H9 (cell line): ENCODE measurements around the gene FUT2. TPM values are rescaled to one million over a fixed set of nuclear protein-coding genes. Genes with fewer than 3 reads are reported as not detected.
A peak's percentile ranks its signal among the peaks of the same experiment; 100 is the strongest.

Experiments used
- DNase-seq: peaks from one replicate; pipeline ENCODE4 v3.0.0-alpha.2; 2017
- H2AFZ ChIP-seq: one replicate; pipeline ENCODE4 v1.6.1; 2013; ENCODE audit warnings: mild to moderate bottlenecking, low read length, control low read depth, moderate library complexity
- H2AK5ac ChIP-seq: 2 replicates; pipeline ENCODE4 v1.6.1; 2013; ENCODE audit warnings: low read length, control low read depth, mixed read lengths; ENCODE audit not compliant: insufficient read length
- H2BK120ac ChIP-seq: one replicate; pipeline ENCODE4 v1.6.1; 2013; ENCODE audit warnings: low read depth, mild to moderate bottlenecking, low read length, control low read depth, inconsistent platforms; ENCODE audit not compliant: poor library complexity, severe bottlenecking
- H2BK12ac ChIP-seq: 2 replicates; pipeline ENCODE4 v1.6.1; 2013; ENCODE audit warnings: low read length, control low read depth, mixed read lengths, low read depth; ENCODE audit not compliant: insufficient read length
- H2BK15ac ChIP-seq: 2 replicates; pipeline ENCODE4 v1.6.1; 2013; ENCODE audit warnings: low read depth, low read length, control low read depth
- H2BK20ac ChIP-seq: one replicate; pipeline ENCODE4 v1.6.1; 2013; ENCODE audit warnings: low read depth, mild to moderate bottlenecking, low read length, control low read depth, inconsistent platforms; ENCODE audit not compliant: poor library complexity, severe bottlenecking
- H2BK5ac ChIP-seq: 2 replicates; pipeline ENCODE4 v1.6.1; 2013; ENCODE audit warnings: low read length, control low read depth, mixed read lengths; ENCODE audit not compliant: insufficient read length
- H3K14ac ChIP-seq: 2 replicates; pipeline ENCODE4 v1.6.1; 2013; ENCODE audit warnings: low read length, control low read depth; ENCODE audit not compliant: insufficient read depth
- H3K18ac ChIP-seq: 2 replicates; pipeline ENCODE4 v1.6.1; 2013; ENCODE audit warnings: low read depth, mild to moderate bottlenecking, mixed read lengths, low read length, control low read depth; ENCODE audit not compliant: insufficient read length
- H3K23ac ChIP-seq: 2 replicates; pipeline ENCODE4 v1.6.1; 2013; ENCODE audit warnings: low read length, control low read depth, mixed read lengths, low read depth; ENCODE audit not compliant: insufficient read length
- H3K23me2 ChIP-seq: 2 replicates; pipeline ENCODE4 v1.6.1; 2013; ENCODE audit warnings: low read depth, mild to moderate bottlenecking, mixed read lengths, low read length, control low read depth; ENCODE audit not compliant: insufficient read length, poor library complexity, severe bottlenecking
- H3K27ac ChIP-seq: 2 replicates; pipeline ENCODE4 v1.5.1; 2013; ENCODE audit warnings: low read length, control low read depth, mixed read lengths, low read depth; ENCODE audit not compliant: insufficient read length
- H3K27me3 ChIP-seq: 2 replicates; pipeline ENCODE4 v1.6.1; 2013; ENCODE audit warnings: low read length, control low read depth, inconsistent platforms; ENCODE audit not compliant: insufficient read depth
- H3K4ac ChIP-seq: 2 replicates; pipeline ENCODE4 v1.6.1; 2013; ENCODE audit warnings: low read depth, mild to moderate bottlenecking, control low read depth, inconsistent platforms, low read length, moderate library complexity
- H3K4me1 ChIP-seq: 2 replicates; pipeline ENCODE4 v1.6.1; 2013; ENCODE audit warnings: low read length, control low read depth, inconsistent platforms; ENCODE audit not compliant: insufficient read depth
- H3K4me2 ChIP-seq: 2 replicates; pipeline ENCODE4 v1.6.1; 2013; ENCODE audit warnings: low read length, control low read depth, mixed read lengths; ENCODE audit not compliant: insufficient read length, insufficient read depth
- H3K56ac ChIP-seq: 2 replicates; pipeline ENCODE4 v1.6.1; 2013; ENCODE audit warnings: low read depth, mild to moderate bottlenecking, mixed read lengths, low read length, control low read depth; ENCODE audit not compliant: insufficient read length
- H3K79me1 ChIP-seq: 2 replicates; pipeline ENCODE4 v1.6.1; 2013; ENCODE audit warnings: low read depth, mild to moderate bottlenecking, moderate library complexity, low read length, control low read depth, inconsistent platforms; ENCODE audit not compliant: insufficient read depth, poor library complexity, severe bottlenecking
- H3K79me2 ChIP-seq: 2 replicates; pipeline ENCODE4 v1.6.1; 2013; ENCODE audit warnings: low read length, control low read depth, inconsistent platforms; ENCODE audit not compliant: insufficient read depth
- H3K9ac ChIP-seq: 2 replicates; pipeline ENCODE4 v1.6.1; 2013; ENCODE audit warnings: low read length, control low read depth, mixed read lengths; ENCODE audit not compliant: insufficient read length; ENCODE audit errors: extremely low read depth
- H3K9me3 ChIP-seq: one replicate; pipeline ENCODE4 v1.6.1; 2013; ENCODE audit warnings: low read depth, low read length, inconsistent platforms; ENCODE audit not compliant: control insufficient read depth
- H3T11ph ChIP-seq: one replicate; pipeline ENCODE4 v1.6.1; 2013; ENCODE audit warnings: mild to moderate bottlenecking, low read length, control low read depth, inconsistent platforms
- H4K20me1 ChIP-seq: one replicate; pipeline ENCODE4 v1.6.1; 2013; ENCODE audit not compliant: control insufficient read depth, insufficient read length, insufficient read depth
- H4K5ac ChIP-seq: 2 replicates; pipeline ENCODE4 v1.6.1; 2013; ENCODE audit warnings: low read depth, mild to moderate bottlenecking, mixed read lengths, low read length, control low read depth; ENCODE audit not compliant: insufficient read length
- H4K8ac ChIP-seq: replicated peaks from 2 replicates; pipeline ENCODE4 v1.6.1; 2013; ENCODE audit warnings: low read length, control low read depth, mixed read lengths, low read depth; ENCODE audit not compliant: insufficient read length
- H4K91ac ChIP-seq: 2 replicates; pipeline ENCODE4 v1.6.1; 2013; ENCODE audit warnings: low read depth, mild to moderate bottlenecking, moderate library complexity, mixed read lengths, low read length, control low read depth; ENCODE audit not compliant: insufficient read length
- H3K27ac Mint-ChIP-seq, 3 experiments: 2 replicates in 2 of 3; 3 replicates in 1 of 3; pipeline ENCODE4 v1.8.0; 2020 to 2021; ENCODE audit warnings: mixed read lengths in 3 of 3, mild to moderate bottlenecking in 1 of 3, moderate library complexity in 1 of 3
- H3K27me3 Mint-ChIP-seq: 2 replicates; pipeline ENCODE4 v1.8.0; 2021; ENCODE audit warnings: low read depth, mild to moderate bottlenecking, moderate library complexity, mixed read lengths
- H3K36me3 Mint-ChIP-seq, 3 experiments: 2 replicates in 2 of 3; 3 replicates in 1 of 3; pipeline ENCODE4 v1.8.0; 2020 to 2021; ENCODE audit warnings: low read depth in 3 of 3, mixed read lengths in 3 of 3; ENCODE audit not compliant: insufficient read depth in 1 of 3
- H3K4me1 Mint-ChIP-seq, 2 experiments: 2 replicates each; pipeline ENCODE4 v1.8.0; 2020; ENCODE audit warnings: mixed read lengths in 2 of 2
- H3K4me3 Mint-ChIP-seq, 2 experiments: 2 replicates in 1 of 2; 3 replicates in 1 of 2; pipeline ENCODE4 v1.8.0; 2020 to 2021; ENCODE audit warnings: mild to moderate bottlenecking in 2 of 2, mixed read lengths in 2 of 2, moderate library complexity in 1 of 2
- H3K9me3 Mint-ChIP-seq, 2 experiments: 2 replicates in 1 of 2; 3 replicates in 1 of 2; pipeline ENCODE4 v1.8.0; 2020; ENCODE audit warnings: mild to moderate bottlenecking in 2 of 2, mixed read lengths in 2 of 2, moderate library complexity in 1 of 2
- WGBS: extraction: QIAGEN DNeasy Blood & Tissue Kit; methylation state at CpG from one replicate; pipeline ENCODE4 v1.1.7; 2013; ENCODE audit warnings: missing lambda C conversion rate, low lambda C conversion rate, mixed read lengths; ENCODE audit not compliant: insufficient read length; ENCODE audit errors: extremely low coverage; 5-methylcytosine and 5-hydroxymethylcytosine counted together
- total RNA-seq: library from RNA; stranded (reverse); gene quantifications from 2 replicates; pipeline ENCODE4 v1.2.1, GENCODE V29; 2021
- TF ChIP-seq, protein P1 (sequence below): fragments of 200-600 bp; sonication (generic); conservative IDR thresholded peaks from 3 replicates; pipeline ENCODE4 v1.8.0; 2021; ENCODE audit warnings: antibody characterized with exemption, mild to moderate bottlenecking

The FUT2 gene
- total RNA-seq, 1 experiment from 2014 or later: 11.4 TPM

DNA sequence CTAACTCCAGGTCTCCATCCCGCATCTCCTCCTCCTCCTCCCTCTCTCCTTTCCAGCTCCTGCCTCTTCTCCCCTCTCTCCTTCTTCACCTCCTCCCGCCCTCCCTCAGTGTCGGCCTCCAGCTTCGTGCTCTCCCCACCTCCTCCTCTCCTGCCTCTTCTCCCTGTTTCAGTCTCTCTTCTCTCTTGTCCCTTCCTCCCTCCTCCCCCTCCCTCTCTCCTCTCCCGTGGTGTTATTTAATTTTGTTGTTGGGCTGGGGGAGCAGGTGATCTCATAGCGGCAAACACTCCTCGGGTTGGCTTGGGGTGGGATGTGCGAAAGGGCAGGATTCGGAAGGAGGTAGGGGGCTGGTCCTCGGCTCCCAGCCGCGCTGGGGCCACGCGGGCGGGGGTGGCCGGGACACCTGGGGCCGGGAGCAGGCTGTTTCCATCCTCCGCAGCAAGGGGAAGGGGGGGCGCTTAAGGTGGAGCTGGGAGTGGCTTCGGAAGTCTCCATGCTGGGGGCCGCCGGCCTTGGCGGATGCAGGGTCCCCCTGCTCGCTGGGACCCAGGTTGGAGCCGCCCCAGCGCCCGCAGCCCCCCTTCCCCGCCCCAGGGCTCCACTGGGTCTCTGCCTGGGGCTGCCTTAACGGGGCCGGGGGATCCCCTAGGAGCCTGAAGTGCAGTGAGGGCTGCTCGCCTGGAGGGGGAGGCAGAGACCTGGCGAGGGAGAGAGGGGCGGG, 49.6 kb upstream of the FUT2 start, which contains the start of gene CA11:
TSS of gene CA11 (minus strand) at position 187 of the 721 bp plus-strand sequence. CDS start 555 bp downstream, outside the sequence.
- TF ChIP-seq, protein P1, sequence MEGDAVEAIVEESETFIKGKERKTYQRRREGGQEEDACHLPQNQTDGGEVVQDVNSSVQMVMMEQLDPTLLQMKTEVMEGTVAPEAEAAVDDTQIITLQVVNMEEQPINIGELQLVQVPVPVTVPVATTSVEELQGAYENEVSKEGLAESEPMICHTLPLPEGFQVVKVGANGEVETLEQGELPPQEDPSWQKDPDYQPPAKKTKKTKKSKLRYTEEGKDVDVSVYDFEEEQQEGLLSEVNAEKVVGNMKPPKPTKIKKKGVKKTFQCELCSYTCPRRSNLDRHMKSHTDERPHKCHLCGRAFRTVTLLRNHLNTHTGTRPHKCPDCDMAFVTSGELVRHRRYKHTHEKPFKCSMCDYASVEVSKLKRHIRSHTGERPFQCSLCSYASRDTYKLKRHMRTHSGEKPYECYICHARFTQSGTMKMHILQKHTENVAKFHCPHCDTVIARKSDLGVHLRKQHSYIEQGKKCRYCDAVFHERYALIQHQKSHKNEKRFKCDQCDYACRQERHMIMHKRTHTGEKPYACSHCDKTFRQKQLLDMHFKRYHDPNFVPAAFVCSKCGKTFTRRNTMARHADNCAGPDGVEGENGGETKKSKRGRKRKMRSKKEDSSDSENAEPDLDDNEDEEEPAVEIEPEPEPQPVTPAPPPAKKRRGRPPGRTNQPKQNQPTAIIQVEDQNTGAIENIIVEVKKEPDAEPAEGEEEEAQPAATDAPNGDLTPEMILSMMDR: peak; percentile 92
- 0 out of 2 replicates have a peak within 1 kb of the TSS, but pooled peaks have one; percentile 16 for H3K14ac ChIP-seq
- H3K56ac ChIP-seq: no peak within 1 kb of the TSS
- no peak within 1 kb of the TSS for H2AFZ ChIP-seq
- H2BK20ac ChIP-seq: no peak within 1 kb of the TSS
- H3K79me1 ChIP-seq: no peaks in the 10 kb centered on the region
- DNase-seq: peak; percentile 82
- no peak within 1 kb of the TSS for H2BK5ac ChIP-seq
- H2AK5ac ChIP-seq: no peak within 1 kb of the TSS
- no peak within 1 kb of the TSS for H2BK15ac ChIP-seq
- no peak within 1 kb of the TSS for H4K5ac ChIP-seq
- H3K4me3 Mint-ChIP-seq: peak within 1 kb of the TSS; percentile 84 to 93
- H4K20me1 ChIP-seq: no peaks in the 10 kb centered on the region
- H3K18ac ChIP-seq: peak within 1 kb of the TSS; percentile 12
- H3K36me3 Mint-ChIP-seq: peaks cover 5 to 22% (median 19%) of the 10 kb centered on the region in 3 experiments
- H3K79me2 ChIP-seq: no peaks in the 10 kb centered on the region
- H3K27me3 ChIP-seq: no peaks in the 10 kb centered on the region
- H3K4ac ChIP-seq: no peak within 1 kb of the TSS
- H2BK120ac ChIP-seq: no peak within 1 kb of the TSS
- H3K23me2 ChIP-seq: peaks cover 16% of the 10 kb centered on the region
- no peak within 1 kb of the TSS for H3K23ac ChIP-seq
- H3K4me1 Mint-ChIP-seq: peaks cover 16 to 17% of the 10 kb centered on the region in 2 experiments
- H3K9me3 Mint-ChIP-seq: peaks cover 0 to 3% of the 10 kb centered on the region in 2 experiments; a peak in 2 of 5 replicates
- H3T11ph ChIP-seq: no peak within 1 kb of the TSS
- H4K8ac ChIP-seq: no peak within 1 kb of the TSS
- H4K91ac ChIP-seq: no peak within 1 kb of the TSS
- no peaks in the 10 kb centered on the region for H3K9me3 ChIP-seq
- peak within 1 kb of the TSS; percentile 88 to 98 (median 98) for H3K27ac Mint-ChIP-seq
- H3K4me2 ChIP-seq: peak within 1 kb of the TSS; percentile 69
- no peak within 1 kb of the TSS for H2BK12ac ChIP-seq
- H3K27ac ChIP-seq: no peak within 1 kb of the TSS
- no peaks in the 10 kb centered on the region for H3K4me1 ChIP-seq
- H3K9ac ChIP-seq: peak within 1 kb of the TSS; percentile 1
- peaks cover 2% of the 10 kb centered on the region for H3K27me3 Mint-ChIP-seq
- no CpG with 5 or more reads among the region's 33 CpGs for WGBS
